ENCODE data around the gene GMIP. TPM values are rescaled to one million over a fixed set of nuclear protein-coding genes. Genes with fewer than 3 reads are reported as not detected.

Gene GMIP
- total and polyA plus RNA-seq, 2 of the 13 experiments (the other 11 are each of a cell fraction or from before 2014, with no cell fraction given), result 1.5 to 1.8 TPM

GRCh38 chr19:19631346-19631745 is 12.1 kb downstream of the GMIP start:
- Histone ChIP-seq H3K9ac (ENCODE audit: insufficient read depth, low read depth, low read length) (no peak overlapping the region), H3K27ac (ENCODE audit: extremely low read length, insufficient read depth, low read length) (no peak overlapping the region), H2AFZ (ENCODE audit: low read length) (no peak overlapping the region), H3K4me1 (ENCODE audit: insufficient read depth, low read length) (no peaks in the 10 kb centered on the region), H3K27me3 (ENCODE audit: control insufficient read depth in 1 of 2, insufficient read depth in 2 of 2, low read length in 2 of 2) (no peaks in the 10 kb centered on the region), H3K36me3 (replicated peaks in 1 of 2; ENCODE audit: control insufficient read depth in 1 of 2, insufficient read depth in 2 of 2, low read length in 2 of 2) (no peaks in the 10 kb centered on the region), H3K79me2 (ENCODE audit: insufficient read depth, low read length) (no peaks in the 10 kb centered on the region), H3K4me2 (ENCODE audit: low read depth, low read length) (no peak overlapping the region), H3K4me3 (replicated peaks in 1 of 3; ENCODE audit: insufficient read depth in 1 of 3, low read depth in 2 of 3, low read length in 3 of 3) (no peak overlapping the region), H3K9me3 (ENCODE audit: low read length) (no peaks in the 10 kb centered on the region), H4K20me1 (ENCODE audit: insufficient read depth, low read length) (no peaks in the 10 kb centered on the region)
- in situ Hi-C loops (cut with HindIII; ENCODE audit: extremely low pct_ligation_motif_present, low pct_unique_long_range_greater_than_20kb) (no loop called here), intact Hi-C loops (cut with micrococcal nuclease; ENCODE audit: unreplicated experiment) (no loop called here)
- ChIA-PET POLR2A (no interaction called here), CTCF (ENCODE audit: low intra/inter-chr PET ratio, low total read pairs) (no interaction called here)
- DNase-seq (ENCODE audit: low spot score), result no peak
- FAIRE-seq, result no peak
- no peak for ATAC-seq
- TF ChIP-seq, protein P1, sequence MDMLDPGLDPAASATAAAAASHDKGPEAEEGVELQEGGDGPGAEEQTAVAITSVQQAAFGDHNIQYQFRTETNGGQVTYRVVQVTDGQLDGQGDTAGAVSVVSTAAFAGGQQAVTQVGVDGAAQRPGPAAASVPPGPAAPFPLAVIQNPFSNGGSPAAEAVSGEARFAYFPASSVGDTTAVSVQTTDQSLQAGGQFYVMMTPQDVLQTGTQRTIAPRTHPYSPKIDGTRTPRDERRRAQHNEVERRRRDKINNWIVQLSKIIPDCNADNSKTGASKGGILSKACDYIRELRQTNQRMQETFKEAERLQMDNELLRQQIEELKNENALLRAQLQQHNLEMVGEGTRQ (IDR thresholded peaks at IDR 0.05; ENCODE audit: low read depth, low read length), result no peak
- TF ChIP-seq, protein P1 (CRISPR knock-in tag; IDR thresholded peaks at IDR 0.05; ENCODE audit: borderline replicate concordance), result no peak
- TF ChIP-seq ZSCAN12 (CRISPR knock-in tag; IDR thresholded peaks at IDR 0.05) (no peak), MLX (CRISPR knock-in tag; IDR thresholded peaks at IDR 0.05) (no peak), ZNF674 (CRISPR knock-in tag; IDR thresholded peaks at IDR 0.05; ENCODE audit: low read depth) (no peak), ZNF567 (CRISPR knock-in tag; IDR thresholded peaks at IDR 0.05; ENCODE audit: borderline replicate concordance) (no peak), RAD21 (CRISPR knock-in tag; IDR thresholded peaks at IDR 0.05) (no peak), MTF2 (CRISPR knock-in tag; IDR thresholded peaks at IDR 0.05; ENCODE audit: borderline replicate concordance) (no peak), TP53 (CRISPR knock-in tag; conservative IDR thresholded peaks at IDR 0.05) (no peak), EZH2 (conservative IDR thresholded peaks at IDR 0.05; ENCODE audit: low read depth, low read length) (no peak), HNRNPL (IDR thresholded peaks at IDR 0.05; ENCODE audit: low read depth, low read length) (no peak), MED1 (CRISPR knock-in tag; IDR thresholded peaks at IDR 0.05) (no peak), SOX5 (CRISPR knock-in tag; IDR thresholded peaks at IDR 0.05; ENCODE audit: borderline replicate concordance) (no peak)
- TF ChIP-seq, protein P2, sequence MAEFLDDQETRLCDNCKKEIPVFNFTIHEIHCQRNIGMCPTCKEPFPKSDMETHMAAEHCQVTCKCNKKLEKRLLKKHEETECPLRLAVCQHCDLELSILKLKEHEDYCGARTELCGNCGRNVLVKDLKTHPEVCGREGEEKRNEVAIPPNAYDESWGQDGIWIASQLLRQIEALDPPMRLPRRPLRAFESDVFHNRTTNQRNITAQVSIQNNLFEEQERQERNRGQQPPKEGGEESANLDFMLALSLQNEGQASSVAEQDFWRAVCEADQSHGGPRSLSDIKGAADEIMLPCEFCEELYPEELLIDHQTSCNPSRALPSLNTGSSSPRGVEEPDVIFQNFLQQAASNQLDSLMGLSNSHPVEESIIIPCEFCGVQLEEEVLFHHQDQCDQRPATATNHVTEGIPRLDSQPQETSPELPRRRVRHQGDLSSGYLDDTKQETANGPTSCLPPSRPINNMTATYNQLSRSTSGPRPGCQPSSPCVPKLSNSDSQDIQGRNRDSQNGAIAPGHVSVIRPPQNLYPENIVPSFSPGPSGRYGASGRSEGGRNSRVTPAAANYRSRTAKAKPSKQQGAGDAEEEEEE (CRISPR knock-in tag; IDR thresholded peaks at IDR 0.05; ENCODE audit: borderline replicate concordance), result no peak
- TF ChIP-seq, protein P3, sequence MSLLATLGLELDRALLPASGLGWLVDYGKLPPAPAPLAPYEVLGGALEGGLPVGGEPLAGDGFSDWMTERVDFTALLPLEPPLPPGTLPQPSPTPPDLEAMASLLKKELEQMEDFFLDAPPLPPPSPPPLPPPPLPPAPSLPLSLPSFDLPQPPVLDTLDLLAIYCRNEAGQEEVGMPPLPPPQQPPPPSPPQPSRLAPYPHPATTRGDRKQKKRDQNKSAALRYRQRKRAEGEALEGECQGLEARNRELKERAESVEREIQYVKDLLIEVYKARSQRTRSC (CRISPR knock-in tag; IDR thresholded peaks at IDR 0.05; ENCODE audit: low read depth), result no peak
- no TSS peak for BruUV-seq (replicated peaks)
- 100% methylated on average over 5 of the region's 7 CpGs for WGBS (ENCODE audit: low lambda C conversion rate)

All from HepG2 (cell line).